ENCODE measurements around the gene CNGA2.

DNA sequence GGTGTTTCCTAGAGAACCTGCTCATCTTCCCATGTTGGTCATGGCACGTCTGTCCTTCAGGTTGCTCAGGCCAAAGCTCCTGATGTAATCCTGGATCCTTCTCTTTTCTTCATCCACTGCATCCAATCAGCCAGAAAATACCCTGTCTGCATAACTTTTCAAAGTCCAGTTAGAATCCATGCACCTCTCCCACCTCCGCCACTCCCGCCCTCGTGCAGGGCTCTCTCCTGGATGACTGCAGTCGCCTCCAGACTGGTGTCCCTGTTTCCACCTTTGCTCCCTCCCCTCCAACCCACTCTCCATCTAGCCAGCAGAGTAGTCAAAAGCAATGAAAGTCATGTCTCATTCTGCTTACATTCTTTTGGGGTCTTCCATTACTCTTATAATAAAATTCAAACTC is 16.0 kb downstream of the CNGA2 start:
- TF ChIP-seq FOXM1 (IDR thresholded peaks at IDR 0.05; ENCODE audit: borderline replicate concordance) (no peak), FOXK2 (IDR thresholded peaks at IDR 0.05) (no peak), ZNF384 (IDR thresholded peaks at IDR 0.05) (no peak), FOXA1 (IDR thresholded peaks at IDR 0.05) (no peak), BHLHE40 (IDR thresholded peaks at IDR 0.05; ENCODE audit: borderline replicate concordance) (no peak), NFRKB (IDR thresholded peaks at IDR 0.05) (no peak), SUZ12 (IDR thresholded peaks at IDR 0.05) (no peak), HDGF (IDR thresholded peaks at IDR 0.05; ENCODE audit: borderline replicate concordance) (no peak), SP1 (IDR thresholded peaks at IDR 0.05) (no peak)

All from HEK293T (cell line).